Measurements from ENCODE around the gene C6orf89.

- TF ChIP-seq CTCF (IDR thresholded peaks at IDR 0.05; ENCODE audit: insufficient read depth, low read length) (no peak), REST (IDR thresholded peaks at IDR 0.05; ENCODE audit: insufficient replicate concordance, low read depth) (no peak), POLR2AphosphoS5 (IDR thresholded peaks at IDR 0.05; ENCODE audit: low read depth) (no peak), GABPA (IDR thresholded peaks at IDR 0.05; ENCODE audit: low read depth) (no peak)
Observed at GRCh38 chr6:36928547-36928918, 42.8 kb downstream of the C6orf89 start.

Measured in HL-60 (cell line).